Ishikawa (cell line): ENCODE measurements around the gene CARD11.

Source experiments
- CEBPB ChIP-seq: IDR thresholded peaks from 2 replicates; pipeline ENCODE4 v1.6.1; 2012
- CREB1 ChIP-seq: IDR thresholded peaks from 2 replicates; pipeline ENCODE4 v1.6.1; 2012; ENCODE audit warnings: low read depth
- EGR1 ChIP-seq: IDR thresholded peaks from 2 replicates; pipeline ENCODE4 v1.6.1; 2012
- EP300 ChIP-seq: IDR thresholded peaks from 2 replicates; pipeline ENCODE4 v1.6.1; 2012; ENCODE audit warnings: borderline replicate concordance
- FOXM1 ChIP-seq: IDR thresholded peaks from 2 replicates; pipeline ENCODE4 v1.6.1; 2012; ENCODE audit warnings: low read depth, borderline replicate concordance
- MAX ChIP-seq: IDR thresholded peaks from 2 replicates; pipeline ENCODE4 v1.6.1; 2012
- NFIC ChIP-seq: IDR thresholded peaks from 2 replicates; pipeline ENCODE4 v1.6.1; 2012
- RAD21 ChIP-seq: IDR thresholded peaks from 2 replicates; pipeline ENCODE4 v1.6.1; 2012; ENCODE audit warnings: low read depth
- REST ChIP-seq: IDR thresholded peaks from 2 replicates; pipeline ENCODE4 v1.6.1; 2012; ENCODE audit warnings: low read depth, mild to moderate bottlenecking
- TAF1 ChIP-seq: IDR thresholded peaks from 2 replicates; pipeline ENCODE4 v1.6.1; 2012; ENCODE audit warnings: low read depth, mild to moderate bottlenecking
- TCF12 ChIP-seq: IDR thresholded peaks from 2 replicates; pipeline ENCODE4 v1.6.1; 2012; ENCODE audit warnings: low read depth
- TEAD4 ChIP-seq: IDR thresholded peaks from 2 replicates; pipeline ENCODE4 v1.6.1; 2012
- USF1 ChIP-seq: IDR thresholded peaks from 2 replicates; pipeline ENCODE4 v1.6.1; 2012
- YY1 ChIP-seq: IDR thresholded peaks from 2 replicates; pipeline ENCODE4 v1.6.1; 2012; ENCODE audit warnings: low read depth
- ZBTB7A ChIP-seq: IDR thresholded peaks from 2 replicates; pipeline ENCODE4 v1.6.1; 2012; ENCODE audit warnings: low read depth

Gene CARD11

DNA sequence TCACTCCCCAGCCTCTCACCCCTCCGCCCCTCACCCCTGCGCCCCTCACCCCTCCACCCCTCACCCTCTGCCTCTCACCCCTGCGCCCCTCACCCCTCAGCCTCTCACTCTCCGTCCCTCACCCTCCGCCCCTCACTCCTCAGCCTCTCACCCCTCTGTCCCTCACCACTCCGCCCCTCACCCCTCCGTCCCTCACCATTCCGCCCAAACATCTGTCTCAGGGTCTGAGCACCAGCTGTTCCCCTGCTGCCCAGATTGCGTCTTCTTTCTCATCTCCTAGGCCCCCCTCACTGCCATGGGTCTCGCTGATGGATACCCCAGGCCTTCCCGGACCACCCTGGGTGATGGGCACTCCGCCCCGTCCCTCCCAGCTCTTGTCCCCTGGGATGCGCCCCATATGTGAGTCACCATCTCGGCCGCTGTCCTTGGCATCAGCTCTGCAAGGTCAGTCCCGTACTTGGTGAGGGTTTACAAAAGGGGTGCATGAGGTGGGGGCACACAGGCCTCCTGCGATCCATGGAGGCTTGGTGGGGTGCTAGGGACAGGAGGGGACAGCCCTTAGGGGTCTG lies 134.1 kb downstream of the CARD11 start:
- TF ChIP-seq YY1 (no peak), EGR1 (no peak), USF1 (no peak), ZBTB7A (no peak), TEAD4 (no peak), MAX (no peak), CREB1 (no peak), FOXM1 (no peak), REST (no peak), CEBPB (no peak), TAF1 (no peak), EP300 (no peak), TCF12 (no peak), RAD21 (no peak), NFIC (no peak)

- TF ChIP-seq CEBPB (no peak), MAX (no peak), TEAD4 (no peak), EP300 (no peak), NFIC (no peak), YY1 (no peak), EGR1 (no peak), RAD21 (no peak)
These were observed 134.6 kb downstream of the CARD11 start for GRCh38 chr7:2909043-2909442.

GRCh38 chr7:2908103-2908683 lies 135.5 kb downstream of the CARD11 start:
- TF ChIP-seq CREB1 (no peak), TEAD4 (no peak), TCF12 (no peak), RAD21 (no peak), YY1 (no peak), FOXM1 (no peak), REST (no peak), CEBPB (no peak), ZBTB7A (no peak), EP300 (no peak), USF1 (no peak), NFIC (no peak), MAX (no peak), EGR1 (no peak), TAF1 (no peak)

GRCh38 chr7:2906197-2906931 lies 137.3 kb downstream of the CARD11 start:
- no peak for TF ChIP-seq EGR1
- no peak for TF ChIP-seq ZBTB7A
- no peak for TF ChIP-seq NFIC
- TF ChIP-seq FOXM1 = no peak
- TF ChIP-seq MAX = no peak
- no peak for TF ChIP-seq USF1
- no peak for TF ChIP-seq CREB1
- TF ChIP-seq REST = no peak
- no peak for TF ChIP-seq TAF1
- no peak for TF ChIP-seq TEAD4
- no peak for TF ChIP-seq EP300
